Right lobe of liver (tissue), 4 donors: Measurements from ENCODE around the gene MYO18A.

Experiments used
- POLR2A ChIP-seq: fragments of 450-650 bp; IDR thresholded peaks from one replicate; pipeline ENCODE4 v1.6.1; 2017; ENCODE audit warnings: antibody characterized with exemption, mild to moderate bottlenecking
- TF ChIP-seq, protein P1 (sequence below), 4 donors: fragments of 200-600 bp in 3 of 4; fragments of 450-650 bp in 1 of 4; IDR thresholded peaks; one replicate each; pipeline versions ENCODE4 v1.5.1 to v1.8.0; 2016 to 2022; ENCODE audit warnings: antibody characterized with exemption in 4 of 4, mild to moderate bottlenecking in 2 of 4
- donor health status: DM: no; HTN: no; CAD: no.
- donor health status: DM: no; HTN: no; CAD: no.
- donor health status: DM: no; HTN: yes; CAD: no.

GRCh38 chr17:29194669-29195068, 14.5 kb upstream of the MYO18A start:
- TF ChIP-seq, protein P1, sequence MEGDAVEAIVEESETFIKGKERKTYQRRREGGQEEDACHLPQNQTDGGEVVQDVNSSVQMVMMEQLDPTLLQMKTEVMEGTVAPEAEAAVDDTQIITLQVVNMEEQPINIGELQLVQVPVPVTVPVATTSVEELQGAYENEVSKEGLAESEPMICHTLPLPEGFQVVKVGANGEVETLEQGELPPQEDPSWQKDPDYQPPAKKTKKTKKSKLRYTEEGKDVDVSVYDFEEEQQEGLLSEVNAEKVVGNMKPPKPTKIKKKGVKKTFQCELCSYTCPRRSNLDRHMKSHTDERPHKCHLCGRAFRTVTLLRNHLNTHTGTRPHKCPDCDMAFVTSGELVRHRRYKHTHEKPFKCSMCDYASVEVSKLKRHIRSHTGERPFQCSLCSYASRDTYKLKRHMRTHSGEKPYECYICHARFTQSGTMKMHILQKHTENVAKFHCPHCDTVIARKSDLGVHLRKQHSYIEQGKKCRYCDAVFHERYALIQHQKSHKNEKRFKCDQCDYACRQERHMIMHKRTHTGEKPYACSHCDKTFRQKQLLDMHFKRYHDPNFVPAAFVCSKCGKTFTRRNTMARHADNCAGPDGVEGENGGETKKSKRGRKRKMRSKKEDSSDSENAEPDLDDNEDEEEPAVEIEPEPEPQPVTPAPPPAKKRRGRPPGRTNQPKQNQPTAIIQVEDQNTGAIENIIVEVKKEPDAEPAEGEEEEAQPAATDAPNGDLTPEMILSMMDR (IDR thresholded peaks at IDR 0.05), result no peak
- TF ChIP-seq POLR2A, result no peak
